Transverse colon (tissue), 4 donors: Measurements from ENCODE around the gene ZNF212. TPM values are rescaled to one million over a fixed set of nuclear protein-coding genes. Genes with fewer than 3 reads are reported as not detected.

Experiments
- DNase-seq: peaks from one replicate; pipeline ENCODE4 v3.0.0-alpha.2; 2019
- H3K27ac ChIP-seq, 4 donors: fragments of 200-600 bp; sonication (generic); 2 replicates each; pipeline ENCODE4 v1.5.1; 2016 to 2018; ENCODE audit warnings: inconsistent platforms in 4 of 4
- H3K27me3 ChIP-seq: fragments of 200-600 bp; sonication (generic); 2 replicates; pipeline ENCODE4 v1.5.1; 2017; ENCODE audit warnings: inconsistent platforms
- H3K36me3 ChIP-seq, 4 donors: fragments of 200-600 bp; sonication (generic); 2 replicates each; pipeline ENCODE4 v1.5.1; 2017 to 2019; ENCODE audit warnings: inconsistent platforms in 4 of 4
- H3K4me1 ChIP-seq, 4 donors: fragments of 200-600 bp; sonication (generic); 2 replicates each; pipeline ENCODE4 v1.5.1; 2017 to 2020; ENCODE audit warnings: inconsistent platforms in 4 of 4
- H3K4me3 ChIP-seq, 4 donors: fragments of 200-600 bp; sonication (generic); 1 replicate in 1 of 4; 2 replicates in 3 of 4; pipeline versions ENCODE4 v1.5.1 to v1.6.1; 2017 to 2019; ENCODE audit warnings: inconsistent platforms in 4 of 4
- H3K9me3 ChIP-seq, 2 donors: fragments of 200-600 bp; sonication (generic); 2 replicates each; pipeline ENCODE4 v1.5.1; 2017 to 2019; ENCODE audit warnings: inconsistent platforms in 2 of 2
- CTCF ChIP-seq, 5 experiments: fragments of 200-600 bp in 3 of 5; fragments of 450-650 bp in 2 of 5; sonication (generic) in 3 of 5; IDR thresholded peaks; 1 replicate in 2 of 5; 2 replicates in 3 of 5; pipeline ENCODE4 v1.5.1; 2016 to 2017; ENCODE audit warnings: antibody characterized with exemption in 5 of 5, inconsistent platforms in 3 of 5, mild to moderate bottlenecking in 2 of 5, moderate library complexity in 1 of 5
- EP300 ChIP-seq: sonication (generic); formaldehyde crosslinking; IDR thresholded peaks from one replicate; pipeline ENCODE4 v1.6.1; 2017; ENCODE audit warnings: antibody characterized with exemption, low read depth
- POLR2A ChIP-seq: fragments of 450-650 bp; IDR thresholded peaks from one replicate; pipeline ENCODE4 v1.6.1; 2016; ENCODE audit warnings: antibody characterized with exemption, mild to moderate bottlenecking, moderate library complexity
- POLR2AphosphoS5 ChIP-seq, 3 donors: sonication (generic); formaldehyde crosslinking; IDR thresholded peaks; one replicate each; pipeline ENCODE4 v1.6.1; 2016; ENCODE audit warnings: antibody characterized with exemption in 3 of 3
- WGBS, 2 donors: methylation state at CpG; one replicate each; pipeline ENCODE4 v1.1.5; 2018; ENCODE audit warnings: low coverage in 1 of 2; 5-methylcytosine and 5-hydroxymethylcytosine counted together
- in situ Hi-C, 4 donors: fragments of 200-750 bp; cut with MboI; loops; one replicate each; pipeline versions ENCODE4 v1.15.0 to v1.15.1; 2017; ENCODE audit warnings: low sequenced_read_pairs in 3 of 4, low pct_ligation_motif_present in 1 of 4, low pct_unique_long_range_greater_than_20kb in 1 of 4
- intact Hi-C: fragments of 100-400 bp; cut with DNase I; formaldehyde crosslinking; loops from one replicate; pipeline ENCODE4 v1.15.1; 2023; ENCODE audit warnings: low total_unique reads
- total RNA-seq, 4 donors: library from RNA; depleted of rRNA; stranded (reverse); fragments of >200 nt; gene quantifications; one replicate each; pipeline ENCODE4 v1.1.0, GENCODE V29; 2016

Gene ZNF212
- total RNA-seq, 4 donors from 2014 or later, result 2.4 to 22.1 (median 9.5) TPM

DNA sequence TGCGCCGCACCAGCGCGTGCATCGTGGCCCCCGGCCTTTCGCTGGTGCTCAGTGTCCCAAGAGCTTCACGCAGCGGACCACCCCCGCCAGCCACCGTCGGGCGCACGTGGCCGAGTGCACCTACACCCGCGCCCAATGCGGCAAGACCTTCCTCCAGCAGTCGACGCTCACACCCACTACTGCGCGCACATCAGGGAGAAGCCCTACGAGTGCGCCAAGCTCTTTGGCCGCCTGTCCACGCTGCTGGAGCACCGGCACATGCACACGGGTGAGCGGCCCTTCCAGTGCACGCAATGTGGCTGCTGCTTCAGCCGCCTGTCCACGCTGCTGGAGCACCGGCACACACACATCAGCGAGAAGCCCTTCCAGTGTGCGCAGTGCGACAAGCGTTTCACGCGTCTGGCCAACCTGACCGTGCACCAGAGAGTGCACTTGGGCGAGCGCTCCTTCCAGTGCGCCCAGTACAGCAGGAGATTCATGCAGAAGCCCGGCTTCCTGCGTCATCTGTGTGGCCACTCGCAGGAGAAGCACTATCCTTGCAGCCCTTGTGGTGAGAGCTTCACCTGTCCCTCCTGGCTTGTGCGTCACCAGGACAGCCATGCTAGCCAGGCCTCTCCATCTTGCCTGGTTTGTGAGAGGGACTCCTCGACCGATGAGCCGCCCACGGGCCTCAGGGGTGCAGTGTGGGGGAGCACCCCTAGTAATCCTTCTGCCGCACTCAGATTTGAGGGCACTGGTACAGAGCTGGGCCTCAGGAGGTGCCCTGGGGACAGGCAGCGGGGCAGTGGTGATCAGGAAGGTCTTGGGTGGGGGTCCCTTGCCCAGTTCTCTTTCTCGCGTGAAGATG, 55.4 kb downstream of the ZNF212 start:
- H3K36me3 ChIP-seq, result no peaks in the 10 kb centered on the region
- H3K27me3 ChIP-seq, result no peaks in the 10 kb centered on the region
- no peaks in the 10 kb centered on the region for H3K9me3 ChIP-seq
- intact Hi-C loops (no loop called here), in situ Hi-C loops (no loop called here)
- WGBS, 2 donors, result 98% methylated on average over 53 of the region's 55 CpGs; no CpG with 5 or more reads in 1 of the 2 donors
- H3K27ac ChIP-seq, result no peak overlapping the region
- H3K4me1 ChIP-seq, result no peaks in the 10 kb centered on the region
- no peak for TF ChIP-seq POLR2AphosphoS5 (IDR thresholded peaks at IDR 0.05)
- no peak for TF ChIP-seq POLR2A
- TF ChIP-seq EP300, result no peak
- TF ChIP-seq CTCF (IDR thresholded peaks at IDR 0.05), result no peak
- H3K4me3 ChIP-seq, result no peak overlapping the region
- DNase-seq, result no peak

DNA sequence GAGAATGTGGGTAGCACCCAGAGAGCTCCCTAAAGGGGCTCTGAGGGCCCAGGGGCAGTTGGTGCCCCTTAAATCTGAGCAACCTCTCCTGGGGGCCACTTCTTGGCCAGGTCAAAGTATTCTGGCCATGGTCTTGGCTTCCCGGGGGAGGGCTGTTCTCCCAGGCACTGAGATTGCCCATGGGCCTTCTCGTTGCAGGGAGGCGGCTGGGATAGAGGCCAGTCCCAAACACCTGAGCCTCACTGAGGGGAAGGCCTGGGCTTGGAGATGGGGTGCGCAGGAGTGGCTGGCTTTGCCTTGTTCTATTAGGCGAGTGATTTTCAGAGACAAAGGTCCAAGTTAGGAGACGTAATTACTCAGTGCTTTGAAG, 56.0 kb downstream of the ZNF212 start:
- in situ Hi-C loops (no loop called here), intact Hi-C loops (no loop called here)
- Histone ChIP-seq H3K4me3 (no peak overlapping the region), H3K27ac (no peak overlapping the region), H3K9me3 (no peaks in the 10 kb centered on the region), H3K27me3 (no peaks in the 10 kb centered on the region), H3K36me3 (no peaks in the 10 kb centered on the region), H3K4me1 (no peaks in the 10 kb centered on the region)
- TF ChIP-seq POLR2AphosphoS5 (IDR thresholded peaks at IDR 0.05) (no peak), CTCF (IDR thresholded peaks at IDR 0.05) (no peak), POLR2A (no peak), EP300 (no peak)
- 90% methylated on average over 6 of the region's 6 CpGs; no CpG with 5 or more reads in 1 of the 2 donors for WGBS, 2 donors
- DNase-seq, result no peak

DNA sequence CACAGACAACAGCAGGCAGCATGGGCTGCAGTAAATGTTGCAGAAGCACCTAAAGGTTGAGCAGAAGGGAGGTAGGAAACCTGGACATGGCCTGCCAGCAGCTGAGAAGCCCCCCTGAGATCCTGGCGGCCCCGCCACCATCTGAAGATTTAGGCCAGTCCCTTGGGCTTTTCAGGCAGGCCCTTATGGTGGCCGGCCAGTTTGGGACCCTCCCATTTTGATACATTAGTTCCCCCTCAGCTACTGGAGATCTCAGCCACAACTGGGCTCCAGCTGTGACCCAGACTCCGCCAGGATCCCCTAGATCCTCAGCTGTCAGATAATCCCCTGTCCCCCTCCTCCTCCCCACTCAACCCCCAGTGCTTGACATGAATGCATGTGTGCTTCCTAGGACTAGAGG, 56.9 kb downstream of the ZNF212 start:
- intact Hi-C loops (no loop called here), in situ Hi-C loops (no loop called here)
- H3K4me3 ChIP-seq, result no peak overlapping the region
- no peak for DNase-seq
- H3K36me3 ChIP-seq, result no peaks in the 10 kb centered on the region
- H3K4me1 ChIP-seq, result no peaks in the 10 kb centered on the region
- H3K27me3 ChIP-seq, result no peaks in the 10 kb centered on the region
- no peaks in the 10 kb centered on the region for H3K9me3 ChIP-seq
- TF ChIP-seq CTCF (IDR thresholded peaks at IDR 0.05), result no peak
- no peak for TF ChIP-seq POLR2A
- no peak overlapping the region for H3K27ac ChIP-seq
- 89% methylated on average over 4 of the region's 4 CpGs; no CpG with 5 or more reads in 1 of the 2 donors for WGBS, 2 donors

DNA sequence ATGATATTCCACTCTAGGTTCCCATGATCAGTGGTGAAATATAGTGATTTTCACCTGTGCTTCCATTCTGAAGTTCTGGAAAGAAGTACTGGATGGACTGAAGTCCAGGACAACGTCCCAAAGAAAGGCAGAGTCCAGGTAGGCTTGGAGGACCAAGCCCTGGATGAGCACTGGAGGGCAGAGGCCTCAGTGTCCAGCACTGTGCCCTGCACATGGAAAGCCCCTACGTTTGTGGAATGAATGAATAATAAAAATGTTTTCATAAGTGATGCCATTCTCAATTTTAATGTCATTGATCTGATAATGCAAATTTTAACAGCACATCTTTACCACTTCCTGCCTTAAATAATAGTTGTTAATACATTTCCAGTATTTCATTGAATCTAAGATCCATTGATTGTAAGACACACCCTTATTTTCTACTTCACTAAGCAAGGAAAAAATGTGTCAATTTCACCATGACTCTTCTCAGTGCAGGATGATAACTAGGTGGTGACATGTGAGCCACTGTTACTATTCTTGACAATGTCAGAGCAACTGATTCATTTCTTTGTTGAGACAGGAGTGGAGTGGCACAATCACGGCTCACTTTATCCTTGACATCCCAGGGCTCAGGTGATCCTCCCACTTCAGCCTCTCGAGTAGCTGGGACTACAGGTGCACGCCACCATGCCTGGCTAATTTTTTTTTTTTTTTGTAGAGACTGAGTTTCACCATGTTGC, 57.7 kb downstream of the ZNF212 start:
- Histone ChIP-seq H3K9me3 (no peaks in the 10 kb centered on the region), H3K4me1 (no peaks in the 10 kb centered on the region), H3K4me3 (no peak overlapping the region), H3K36me3 (no peaks in the 10 kb centered on the region), H3K27ac (no peak overlapping the region), H3K27me3 (no peaks in the 10 kb centered on the region)
- TF ChIP-seq EP300 (no peak), POLR2AphosphoS5 (IDR thresholded peaks at IDR 0.05) (no peak), POLR2A (no peak), CTCF (IDR thresholded peaks at IDR 0.05) (no peak)
- in situ Hi-C loops, result no loop called here
- intact Hi-C loops, result no loop called here
- 70 to 77% methylated on average over 5 of the region's 5 CpGs for WGBS, 2 donors
- DNase-seq, result no peak
